Immature natural killer cell (primary cell): ENCODE results near the gene LRP8. TPM values are rescaled to one million over a fixed set of nuclear protein-coding genes. Genes with fewer than 3 reads are reported as not detected.

Experiments
- DNase-seq, 3 donors: peaks; one replicate each; pipeline ENCODE4 v3.0.0; 2022; ENCODE audit warnings: mixed read lengths in 1 of 3
- H3K27ac Mint-ChIP-seq, 6 donors: one replicate each; pipeline ENCODE4 v1.8.0; 2020; ENCODE audit warnings: mixed read lengths in 6 of 6, mild to moderate bottlenecking in 5 of 6, inconsistent platforms in 4 of 6, moderate library complexity in 3 of 6
- H3K27me3 Mint-ChIP-seq, 3 donors: one replicate each; pipeline ENCODE4 v1.8.0; 2020 to 2021; ENCODE audit warnings: low read depth in 3 of 3, mild to moderate bottlenecking in 3 of 3, mixed read lengths in 3 of 3, moderate library complexity in 3 of 3, inconsistent platforms in 1 of 3
- H3K36me3 Mint-ChIP-seq, 3 donors: one replicate each; pipeline ENCODE4 v1.8.0; 2020; ENCODE audit warnings: mixed read lengths in 3 of 3, inconsistent platforms in 2 of 3, mild to moderate bottlenecking in 2 of 3
- H3K4me1 Mint-ChIP-seq, 2 donors: one replicate each; pipeline ENCODE4 v1.8.0; 2020; ENCODE audit warnings: inconsistent platforms in 2 of 2, mild to moderate bottlenecking in 2 of 2, mixed read lengths in 2 of 2, moderate library complexity in 1 of 2
- H3K4me3 Mint-ChIP-seq, 5 donors: one replicate each; pipeline ENCODE4 v1.8.0; 2020; ENCODE audit warnings: mild to moderate bottlenecking in 5 of 5, mixed read lengths in 5 of 5, inconsistent platforms in 3 of 5, moderate library complexity in 3 of 5
- H3K9me3 Mint-ChIP-seq, 6 donors: one replicate each; pipeline ENCODE4 v1.8.0; 2020; ENCODE audit warnings: mild to moderate bottlenecking in 6 of 6, mixed read lengths in 6 of 6, inconsistent platforms in 4 of 6, moderate library complexity in 3 of 6
- polyA plus RNA-seq, 3 donors: library from polyadenylated mRNA; unstranded; fragments of 300-500 nt; fragmentation: Illumina TruSeq; gene quantifications; one replicate each; pipeline ENCODE4 v1.2.3, GENCODE V29; 2021

The LRP8 gene
- polyA plus RNA-seq, 3 donors from 2014 or later: 0.86 to 3.4 (median 1.1) TPM

- Mint-ChIP-seq H3K4me1 (no peaks in the 10 kb centered on the region), H3K9me3 (no peaks in the 10 kb centered on the region), H3K4me3 (no peak overlapping the region), H3K27me3 (peaks cover 0 to 2% (median 0%) of the 10 kb centered on the region in 3 donors), H3K36me3 (peaks cover 8 to 20% (median 9%) of the 10 kb centered on the region in 3 donors), H3K27ac (peak overlapping the region in 1 of 6 donors; percentile 38)
- DNase-seq: no peak
Measured at GRCh38 chr1:53270873-53271272, 57.0 kb downstream of the LRP8 start.

GRCh38 chr1:53270107-53270506, 57.8 kb downstream of the LRP8 start:
- Mint-ChIP-seq H3K27ac (no peak overlapping the region), H3K4me1 (no peaks in the 10 kb centered on the region), H3K27me3 (peaks cover 0 to 2% (median 0%) of the 10 kb centered on the region in 3 donors), H3K9me3 (no peaks in the 10 kb centered on the region), H3K36me3 (peaks cover 9 to 26% (median 13%) of the 10 kb centered on the region in 3 donors), H3K4me3 (no peak overlapping the region)
- DNase-seq: no peak

DNA sequence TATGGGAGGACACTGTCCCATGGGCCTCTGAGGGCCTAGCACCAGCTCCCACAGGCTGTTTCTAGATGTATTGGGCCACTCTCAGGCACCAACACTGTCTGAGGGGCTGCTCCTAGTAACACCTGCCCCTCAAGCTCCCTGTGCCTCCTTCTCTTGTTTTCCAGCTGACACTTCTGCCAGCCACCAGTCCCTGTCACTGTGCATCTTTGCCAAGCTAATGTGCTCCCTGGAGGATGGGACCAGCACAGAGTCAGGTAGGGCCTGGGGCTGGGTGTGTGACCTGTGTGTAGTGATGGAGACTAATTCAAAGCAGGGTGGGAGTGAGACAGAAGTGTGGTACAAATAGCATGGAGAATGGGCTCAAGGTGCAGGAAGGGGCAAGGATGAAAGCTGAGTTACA, 60.1 kb downstream of the LRP8 start:
- Mint-ChIP-seq H3K4me3 (no peak overlapping the region), H3K27ac (no peak overlapping the region), H3K36me3 (peaks cover 9 to 20% (median 18%) of the 10 kb centered on the region in 3 donors), H3K27me3 (peaks cover 0 to 2% (median 0%) of the 10 kb centered on the region in 3 donors), H3K9me3 (no peaks in the 10 kb centered on the region), H3K4me1 (no peaks in the 10 kb centered on the region)
- DNase-seq: no peak

DNA sequence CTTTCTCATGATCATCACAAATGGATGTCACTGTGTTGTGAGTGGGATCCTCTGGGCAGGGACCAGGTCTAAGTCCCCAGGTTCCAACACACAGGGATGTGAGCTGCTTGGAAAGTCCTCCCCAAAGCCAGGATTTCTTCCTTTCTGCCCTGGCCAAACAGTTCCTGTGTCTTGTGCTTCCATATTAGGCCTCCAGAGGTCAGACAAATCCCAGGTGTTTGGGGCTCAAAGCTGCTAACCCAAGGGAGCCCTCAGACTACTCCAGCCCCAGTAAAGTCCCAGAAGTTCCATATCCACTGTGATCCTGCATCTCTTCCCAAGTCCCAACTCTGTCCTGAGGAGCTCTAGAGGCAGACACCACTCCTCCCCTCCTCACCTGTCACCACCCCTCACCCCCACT, 61.8 kb downstream of the LRP8 start:
- Mint-ChIP-seq H3K9me3 (no peaks in the 10 kb centered on the region), H3K27me3 (peaks cover 0 to 2% (median 0%) of the 10 kb centered on the region in 3 donors), H3K36me3 (peaks cover 11 to 24% (median 18%) of the 10 kb centered on the region in 3 donors), H3K27ac (no peak overlapping the region), H3K4me3 (no peak overlapping the region), H3K4me1 (no peaks in the 10 kb centered on the region)
- no peak for DNase-seq

GRCh38 chr1:53265581-53265980, 62.3 kb downstream of the LRP8 start:
- Mint-ChIP-seq H3K4me1 (no peaks in the 10 kb centered on the region), H3K4me3 (no peak overlapping the region), H3K27me3 (peaks cover 0 to 2% (median 0%) of the 10 kb centered on the region in 3 donors), H3K36me3 (peaks cover 12 to 29% (median 18%) of the 10 kb centered on the region in 3 donors), H3K27ac (no peak overlapping the region), H3K9me3 (no peaks in the 10 kb centered on the region)
- no peak for DNase-seq

DNA sequence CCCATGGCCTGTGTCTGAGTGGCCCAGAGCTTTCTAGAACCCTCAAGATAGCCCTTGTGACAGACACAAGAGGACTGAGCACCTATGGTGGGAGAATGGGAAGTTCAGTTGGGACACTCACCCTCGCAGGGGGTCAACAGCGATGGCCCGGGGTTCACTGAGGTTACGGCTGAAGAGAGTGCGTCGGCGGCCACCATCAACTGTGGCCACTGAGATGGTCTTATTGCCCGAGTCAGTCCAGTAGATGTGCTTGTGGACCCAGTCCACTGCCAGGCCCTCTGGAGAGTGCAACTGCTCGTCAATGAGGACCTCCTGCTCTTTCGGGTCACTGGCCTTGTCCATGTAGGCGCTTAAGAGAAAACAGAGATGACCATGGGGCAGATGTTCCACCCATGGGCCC, 63.8 kb downstream of the LRP8 start:
- peaks cover 13 to 36% (median 18%) of the 10 kb centered on the region in 3 donors for H3K36me3 Mint-ChIP-seq
- H3K27me3 Mint-ChIP-seq: peaks cover 0 to 2% (median 0%) of the 10 kb centered on the region in 3 donors
- H3K9me3 Mint-ChIP-seq: no peaks in the 10 kb centered on the region
- H3K27ac Mint-ChIP-seq: no peak overlapping the region
- H3K4me1 Mint-ChIP-seq: no peaks in the 10 kb centered on the region
- no peak overlapping the region for H3K4me3 Mint-ChIP-seq
- DNase-seq: no peak

GRCh38 chr1:53262000-53262399, 65.9 kb downstream of the LRP8 start:
- no peaks in the 10 kb centered on the region for H3K4me1 Mint-ChIP-seq
- peaks cover 17 to 36% (median 23%) of the 10 kb centered on the region in 3 donors for H3K36me3 Mint-ChIP-seq
- no peak overlapping the region for H3K27ac Mint-ChIP-seq
- DNase-seq: no peak
- H3K27me3 Mint-ChIP-seq: peaks cover 0 to 2% (median 0%) of the 10 kb centered on the region in 3 donors
- H3K4me3 Mint-ChIP-seq: no peak overlapping the region
- H3K9me3 Mint-ChIP-seq: no peaks in the 10 kb centered on the region

DNA sequence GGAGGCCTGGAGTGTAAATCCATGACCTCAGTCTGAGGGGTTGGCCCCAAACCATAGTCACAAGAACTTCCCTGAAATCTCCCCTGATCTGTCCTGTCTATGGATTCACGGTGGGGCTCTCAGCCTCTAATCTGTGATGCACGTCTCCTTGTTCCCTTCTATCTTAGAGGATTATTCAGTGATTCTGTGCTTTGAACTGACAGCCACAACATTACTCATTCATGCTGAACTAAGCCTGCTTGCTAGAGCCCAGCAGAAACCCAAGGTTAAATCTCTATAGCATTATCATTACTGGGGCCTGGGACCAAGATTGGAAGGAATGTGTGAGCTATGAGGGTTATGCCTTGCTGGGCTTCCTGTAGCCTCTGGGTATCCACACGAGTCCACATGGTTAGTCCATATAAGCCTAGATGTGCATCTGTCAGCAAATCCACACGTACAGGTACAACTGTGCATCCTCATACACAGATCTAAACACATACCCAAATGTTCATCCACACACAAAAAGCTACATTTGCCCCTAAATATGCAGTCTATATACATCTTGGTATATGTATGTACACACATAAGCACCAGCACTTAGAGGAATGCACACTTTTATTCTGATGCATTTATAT, 67.1 kb downstream of the LRP8 start:
- H3K36me3 Mint-ChIP-seq: peaks cover 11 to 26% (median 19%) of the 10 kb centered on the region in 3 donors
- no peaks in the 10 kb centered on the region for H3K9me3 Mint-ChIP-seq
- no peak overlapping the region for H3K27ac Mint-ChIP-seq
- no peak overlapping the region for H3K4me3 Mint-ChIP-seq
- peaks cover 0 to 2% (median 0%) of the 10 kb centered on the region in 3 donors for H3K27me3 Mint-ChIP-seq
- DNase-seq: no peak
- H3K4me1 Mint-ChIP-seq: no peaks in the 10 kb centered on the region

DNA sequence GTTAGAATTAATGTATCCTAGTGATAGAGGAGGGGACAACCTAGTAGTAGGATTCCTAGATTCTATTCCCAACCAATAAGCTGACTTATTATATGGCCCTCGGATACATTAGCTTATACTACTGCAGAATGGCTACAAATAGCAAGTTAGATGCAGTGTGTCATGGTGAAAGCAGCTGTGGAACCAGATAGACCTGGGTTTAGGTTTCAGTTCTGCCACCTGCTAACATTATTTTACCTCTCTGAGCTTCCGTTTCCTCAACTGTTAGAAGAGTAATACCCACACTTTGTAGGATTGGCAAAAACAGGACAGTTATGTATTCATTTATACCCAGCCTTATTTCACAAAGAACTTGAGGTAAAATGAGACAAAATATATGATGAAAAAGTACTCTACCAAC, 67.9 kb downstream of the LRP8 start:
- H3K9me3 Mint-ChIP-seq: no peaks in the 10 kb centered on the region
- no peak for DNase-seq
- H3K36me3 Mint-ChIP-seq: peaks cover 11 to 19% (median 12%) of the 10 kb centered on the region in 3 donors
- H3K27ac Mint-ChIP-seq: no peak overlapping the region
- no peaks in the 10 kb centered on the region for H3K4me1 Mint-ChIP-seq
- H3K27me3 Mint-ChIP-seq: peaks cover 0 to 2% (median 0%) of the 10 kb centered on the region in 3 donors
- H3K4me3 Mint-ChIP-seq: no peak overlapping the region

DNA sequence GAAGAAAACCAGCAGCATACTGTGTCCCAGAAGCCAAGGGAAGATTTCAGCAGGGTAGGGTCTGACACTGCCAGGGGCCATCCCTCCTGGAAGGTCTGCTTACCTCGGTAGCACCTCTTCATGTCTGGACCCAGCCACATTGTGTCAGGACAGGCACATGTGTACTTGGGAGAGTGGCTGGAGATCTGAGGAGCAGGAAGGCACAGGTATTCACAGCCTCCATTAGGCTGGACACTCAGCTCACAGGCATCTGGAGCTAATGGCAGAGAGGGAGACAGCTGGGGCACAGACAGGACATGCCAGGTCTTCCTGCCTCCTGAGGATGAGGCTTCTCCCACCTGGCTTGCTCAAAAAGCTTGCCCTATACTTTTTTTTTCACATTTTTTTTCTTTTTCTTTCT, 69.7 kb downstream of the LRP8 start:
- H3K4me3 Mint-ChIP-seq: no peak overlapping the region

DNA sequence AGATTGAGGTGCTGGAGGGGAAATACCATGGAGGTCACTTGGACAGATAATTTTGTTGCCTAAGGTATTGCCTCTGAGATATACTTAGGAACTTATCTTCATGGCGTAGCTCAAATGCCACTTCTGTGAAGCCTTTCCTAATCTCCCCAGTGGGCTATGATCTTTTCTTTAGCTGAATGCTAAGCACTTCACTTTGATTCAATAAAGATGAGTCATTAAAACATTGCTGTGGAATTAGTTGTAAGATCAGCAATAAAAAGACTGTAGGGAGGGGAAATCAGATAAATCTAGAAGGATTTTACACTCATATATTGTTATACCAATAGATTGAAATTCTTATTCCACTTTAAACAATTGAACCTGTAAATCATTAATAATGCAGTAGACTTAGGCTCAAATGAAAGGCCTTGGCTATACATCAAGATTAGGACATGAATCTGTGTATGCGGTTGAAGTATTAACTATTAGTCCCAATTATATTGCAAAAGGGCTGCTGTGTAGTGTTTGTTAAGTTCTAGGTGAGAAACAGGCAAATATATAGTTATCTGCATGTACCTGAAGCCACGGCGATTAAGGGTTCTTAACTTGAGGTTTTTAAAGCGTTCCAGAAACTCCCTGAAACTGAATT, 70.3 kb downstream of the LRP8 start:
- DNase-seq: no peak

More for the DNA sequence above, 69.7 kb downstream of the LRP8 start:
- peaks cover 15 to 22% (median 16%) of the 10 kb centered on the region in 3 donors for H3K36me3 Mint-ChIP-seq
- DNase-seq: no peak
- no peaks in the 10 kb centered on the region for H3K4me1 Mint-ChIP-seq
- H3K9me3 Mint-ChIP-seq: no peaks in the 10 kb centered on the region
- no peak overlapping the region for H3K27ac Mint-ChIP-seq
- peaks cover 0 to 2% (median 0%) of the 10 kb centered on the region in 3 donors for H3K27me3 Mint-ChIP-seq

DNA sequence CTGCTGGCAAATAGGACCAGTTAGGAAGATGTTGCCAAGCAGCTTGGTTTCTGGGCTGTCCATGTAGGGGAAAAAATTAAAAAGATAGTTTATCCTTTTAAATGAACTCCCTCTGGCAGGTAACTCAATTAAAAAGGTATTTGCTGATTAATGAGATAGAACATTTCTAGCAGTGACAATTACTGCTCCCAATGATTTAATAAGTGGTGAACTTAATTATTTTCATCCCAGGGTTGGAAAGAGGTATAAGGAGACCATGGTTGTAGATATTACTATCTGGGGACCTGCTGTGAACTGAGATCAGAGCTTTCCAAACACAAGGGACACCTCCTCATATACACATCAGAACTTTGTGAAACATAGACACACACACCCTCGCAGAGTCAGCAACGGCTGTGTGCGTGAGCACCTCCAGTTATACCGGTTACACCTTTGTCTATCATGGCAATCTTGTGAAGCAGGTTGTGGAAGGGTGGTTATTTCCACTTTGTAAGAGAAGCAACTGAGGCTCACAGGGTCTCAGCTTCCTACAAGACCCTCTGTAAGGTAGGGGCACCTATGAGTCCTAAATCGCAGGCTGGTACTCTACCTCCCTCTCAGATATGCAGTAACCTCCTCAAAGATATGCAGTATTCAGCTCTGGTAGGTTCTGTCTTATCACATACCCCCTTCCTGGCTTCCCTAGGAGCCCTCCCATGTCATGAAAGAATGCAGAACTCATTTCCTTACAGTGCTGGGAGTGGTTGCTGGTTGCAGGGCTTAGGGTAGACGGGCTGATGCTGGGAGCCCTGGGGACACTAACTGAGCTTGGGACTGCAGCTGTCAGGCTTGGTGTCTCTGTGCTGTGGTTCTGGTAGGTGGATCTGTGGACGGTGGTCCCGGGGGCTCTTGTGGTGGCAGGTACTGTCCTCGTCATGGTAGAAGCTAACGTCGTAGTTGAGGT, 71.1 kb downstream of the LRP8 start:
- Mint-ChIP-seq H3K4me3 (no peak overlapping the region), H3K27ac (peak overlapping the region in 2 of 6 donors; percentile 8 to 18), H3K9me3 (no peaks in the 10 kb centered on the region), H3K4me1 (no peaks in the 10 kb centered on the region), H3K36me3 (peaks cover 15 to 21% (median 21%) of the 10 kb centered on the region in 3 donors), H3K27me3 (peaks cover 0 to 2% (median 0%) of the 10 kb centered on the region in 3 donors)
- DNase-seq: no peak

More for the DNA sequence above, 70.3 kb downstream of the LRP8 start:
- Mint-ChIP-seq H3K27ac (peak overlapping the region in 2 of 6 donors; percentile 3 to 8), H3K4me3 (no peak overlapping the region), H3K27me3 (peaks cover 0 to 2% (median 0%) of the 10 kb centered on the region in 3 donors), H3K4me1 (no peaks in the 10 kb centered on the region), H3K36me3 (peaks cover 15 to 22% (median 18%) of the 10 kb centered on the region in 3 donors), H3K9me3 (no peaks in the 10 kb centered on the region)

GRCh38 chr1:53255031-53255430, 72.8 kb downstream of the LRP8 start:
- peaks cover 0 to 2% (median 0%) of the 10 kb centered on the region in 3 donors for H3K27me3 Mint-ChIP-seq
- no peak overlapping the region for H3K27ac Mint-ChIP-seq
- H3K4me1 Mint-ChIP-seq: no peaks in the 10 kb centered on the region
- no peaks in the 10 kb centered on the region for H3K9me3 Mint-ChIP-seq
- H3K36me3 Mint-ChIP-seq: peaks cover 15 to 20% (median 19%) of the 10 kb centered on the region in 3 donors
- no peak for DNase-seq
- no peak overlapping the region for H3K4me3 Mint-ChIP-seq
